Activated gamma-delta T cell treated with Interleukin-2 at 50 U/mL for 16 hours (primary cell): ENCODE data around the gene ZNF598.
"Not testable (repeated sequence)": the region's sequence is repeated elsewhere in the genome, so short reads cannot be mapped to it uniquely, and the experiment has no call there.

Source experiments
- DNase-seq: peaks from one replicate; pipeline ENCODE4 v3.0.0-alpha.2; 2020

Gene ZNF598

GRCh38 chr16:2040041-2040786, 30.6 kb upstream of the ZNF598 start:
- DNase-seq = no peak

GRCh38 chr16:2039274-2040031, 29.8 kb upstream of the ZNF598 start:
- DNase-seq = no peak

GRCh38 chr16:2038382-2039231, 29.0 kb upstream of the ZNF598 start:
- no peak for DNase-seq

GRCh38 chr16:2037647-2038381, 28.2 kb upstream of the ZNF598 start:
- no peak for DNase-seq

- DNase-seq = no peak
Measured at GRCh38 chr16:2037115-2037514, 27.5 kb upstream of the ZNF598 start.

GRCh38 chr16:2036200-2036966, 26.8 kb upstream of the ZNF598 start:
- DNase-seq = no peak

GRCh38 chr16:2035431-2036199, 26.0 kb upstream of the ZNF598 start:
- no peak for DNase-seq

- DNase-seq = no peak
Measured at GRCh38 chr16:2034696-2035430, 25.2 kb upstream of the ZNF598 start.

GRCh38 chr16:2033909-2034695, 24.5 kb upstream of the ZNF598 start:
- not testable (repeated sequence) for DNase-seq

- no peak for DNase-seq
Measured at GRCh38 chr16:2033057-2033908, 23.7 kb upstream of the ZNF598 start.

- no peak for DNase-seq
Measured at GRCh38 chr16:2032285-2033056, 22.9 kb upstream of the ZNF598 start.

- no peak for DNase-seq
Measured at GRCh38 chr16:2031081-2031577, 21.5 kb upstream of the ZNF598 start.

- DNase-seq = no peak
Measured at GRCh38 chr16:2030036-2030435, 20.4 kb upstream of the ZNF598 start.

GRCh38 chr16:2029350-2029749, 19.7 kb upstream of the ZNF598 start:
- DNase-seq = no peak

GRCh38 chr16:2028620-2029220, 19.1 kb upstream of the ZNF598 start:
- no peak for DNase-seq

- no peak for DNase-seq
Measured at GRCh38 chr16:2028146-2028545, 18.5 kb upstream of the ZNF598 start.
